HCT116 (cell line): Measurements from ENCODE around the gene COG5. TPM values are rescaled to one million over a fixed set of nuclear protein-coding genes. Genes with fewer than 3 reads are reported as not detected.
"Not testable (repeated sequence)": the region's sequence is repeated elsewhere in the genome, so short reads cannot be mapped to it uniquely, and the experiment has no call there.

Experiments used
- ATAC-seq: fragments of 200-7000 bp; cut with Tn5 transposase; 2 replicates; pipeline ENCODE4 v1.9.1; 2020; ENCODE audit warnings: mild to moderate bottlenecking, moderate library complexity
- BruUV-seq: library from RNA; stranded (reverse); fragments of 400-500 nt; replicated peaks from 2 replicates; lab custom pipeline; 2021; lab: Mats Ljungman, UMichigan
- CTCF ChIA-PET: fragments of 300-600 bp; sonication (Branson Sonifier 250); formaldehyde crosslinking; loops from one replicate; lab custom pipeline; 2021; ENCODE audit warnings: antibody characterized with exemption; lab: Charles Lee
- POLR2A ChIA-PET: fragments of 300-600, 350-600 bp; sonication (Branson Sonifier 250); formaldehyde crosslinking; loops from one replicate; lab custom pipeline; 2021; ENCODE audit warnings: antibody characterized with exemption; lab: Charles Lee
- RAD21 ChIA-PET, 2 experiments: fragments of 300-600 bp; sonication (Branson Sonifier 250); formaldehyde crosslinking; loops; one replicate each; lab custom pipeline; 2023; ENCODE audit warnings: low total read pairs in 2 of 2; ENCODE audit not compliant: uncharacterized antibody in 2 of 2, unreplicated experiment in 2 of 2, low non-redundant PET in 1 of 2; lab: Charles Lee
- DNase-seq: peaks from one replicate; pipeline ENCODE4 v3.0.0-alpha.2; 2010; ENCODE audit warnings: low read depth, low spot score
- H2AFZ ChIP-seq: fragments of 200-600 bp; shearing (Covaris generic), sonication (generic); 2 replicates; pipeline ENCODE4 v1.6.1; 2017; ENCODE audit warnings: low read depth, mixed run types, mixed read lengths, antibody characterized with exemption, low read length; ENCODE audit not compliant: poor library complexity, severe bottlenecking
- H3K27ac ChIP-seq: 2 replicates; pipeline ENCODE4 v1.5.1; 2012; ENCODE audit warnings: low read depth, low read length
- H3K27me3 ChIP-seq: fragments of 200-600 bp; sonication (generic); 2 replicates; pipeline ENCODE4 v1.6.1; 2016; ENCODE audit warnings: mixed run types, low read length, mixed read lengths; ENCODE audit not compliant: insufficient read depth
- H3K36me3 ChIP-seq, 2 experiments: fragments of 200-500 bp in 1 of 2; fragments of 200-600 bp in 1 of 2; sonication (Bioruptor generic) in 1 of 2; sonication (generic) in 1 of 2; 2 replicates each; pipeline versions ENCODE4 v1.5.1 to v1.6.1; 2014 to 2016; ENCODE audit warnings: low read length in 2 of 2, inconsistent platforms in 1 of 2, mixed read lengths in 1 of 2, mixed run types in 1 of 2; ENCODE audit not compliant: insufficient read depth in 2 of 2, control insufficient read depth in 1 of 2
- H3K4me1 ChIP-seq, 2 experiments: fragments of 200-600 bp in 1 of 2; sonication (generic) in 1 of 2; 2 replicates each; pipeline versions ENCODE4 v1.5.1 to v1.6.1; 2012 to 2017; ENCODE audit warnings: low read length in 2 of 2, inconsistent platforms in 1 of 2, mild to moderate bottlenecking in 1 of 2, mixed read lengths in 1 of 2, mixed run types in 1 of 2, moderate library complexity in 1 of 2; ENCODE audit not compliant: insufficient read depth in 2 of 2, control insufficient read depth in 1 of 2
- H3K4me2 ChIP-seq: fragments of 200-600 bp; sonication (generic); 2 replicates; pipeline ENCODE4 v1.6.1; 2017; ENCODE audit warnings: mixed run types, low read length, mixed read lengths
- H3K4me3 ChIP-seq, 2 experiments: fragments of 200-600 bp in 1 of 2; sonication (generic) in 1 of 2; replicated peaks in 1 of 2; 2 replicates each; pipeline ENCODE4 v1.5.1; 2011 to 2016; ENCODE audit warnings: low read length in 2 of 2, control low read depth in 1 of 2, low read depth in 1 of 2, mild to moderate bottlenecking in 1 of 2, mixed read lengths in 1 of 2, mixed run types in 1 of 2
- H3K79me2 ChIP-seq: fragments of 200-600 bp; sonication (generic); 2 replicates; pipeline ENCODE4 v1.6.1; 2017; ENCODE audit warnings: mild to moderate bottlenecking, mixed run types, low read length, moderate library complexity, mixed read lengths; ENCODE audit not compliant: insufficient read depth
- H3K9ac ChIP-seq: fragments of 200-600 bp; sonication (generic); 2 replicates; pipeline ENCODE4 v1.6.1; 2016; ENCODE audit warnings: low read length, mixed read lengths
- H3K9me2 ChIP-seq: fragments of 200-600 bp; sonication (generic), shearing (Covaris generic); 2 replicates; pipeline ENCODE4 v1.6.1; 2017; ENCODE audit warnings: mixed run types, mild to moderate bottlenecking, moderate library complexity; ENCODE audit not compliant: insufficient read depth
- H3K9me3 ChIP-seq, 2 experiments: fragments of 200-500 bp in 1 of 2; fragments of 200-600 bp in 1 of 2; sonication (Bioruptor generic) in 1 of 2; sonication (generic) in 1 of 2; 2 replicates each; pipeline ENCODE4 v1.6.1; 2014 to 2017; ENCODE audit warnings: low read length in 2 of 2, mixed read lengths in 2 of 2, inconsistent platforms in 1 of 2, low read depth in 1 of 2, mild to moderate bottlenecking in 1 of 2, mixed run types in 1 of 2, moderate library complexity in 1 of 2; ENCODE audit not compliant: control insufficient read depth in 1 of 2, insufficient read depth in 1 of 2
- H4K20me1 ChIP-seq: fragments of 200-600 bp; sonication (generic), shearing (Covaris generic); 2 replicates; pipeline ENCODE4 v1.6.1; 2017; ENCODE audit warnings: mixed run types, mild to moderate bottlenecking, moderate library complexity; ENCODE audit not compliant: insufficient read depth
- EGR1 ChIP-seq: IDR thresholded peaks from 2 replicates; pipeline ENCODE4 v1.6.1; 2012; ENCODE audit warnings: low read depth
- EZH2 ChIP-seq: fragments of 200-600 bp; sonication (generic); IDR thresholded peaks from 2 replicates; pipeline ENCODE4 v1.6.1; 2017; ENCODE audit warnings: antibody characterized with exemption, mixed run types
- TCF7L2 ChIP-seq: IDR thresholded peaks from 2 replicates; pipeline ENCODE4 v1.7.0; 2011; ENCODE audit warnings: borderline replicate concordance, inconsistent platforms; ENCODE audit not compliant: insufficient read depth, insufficient read length; ENCODE audit errors: extremely low read depth
- intact Hi-C: fragments of 100-400 bp; cut with micrococcal nuclease; formaldehyde crosslinking; loops from 2 replicates; pipeline ENCODE4 v1.10.0; 2022
- total RNA-seq: library from RNA; stranded (reverse); gene quantifications from one replicate; pipeline ENCODE4 v1.2.1, GENCODE V29; 2021; ENCODE audit not compliant: unreplicated experiment
- TF ChIP-seq, protein P1 (sequence below): IDR thresholded peaks from 2 replicates; pipeline ENCODE4 v1.6.1; 2012; ENCODE audit warnings: low read depth

The COG5 gene
- total RNA-seq, 1 experiment from 2014 or later: 30.7 TPM

DNA sequence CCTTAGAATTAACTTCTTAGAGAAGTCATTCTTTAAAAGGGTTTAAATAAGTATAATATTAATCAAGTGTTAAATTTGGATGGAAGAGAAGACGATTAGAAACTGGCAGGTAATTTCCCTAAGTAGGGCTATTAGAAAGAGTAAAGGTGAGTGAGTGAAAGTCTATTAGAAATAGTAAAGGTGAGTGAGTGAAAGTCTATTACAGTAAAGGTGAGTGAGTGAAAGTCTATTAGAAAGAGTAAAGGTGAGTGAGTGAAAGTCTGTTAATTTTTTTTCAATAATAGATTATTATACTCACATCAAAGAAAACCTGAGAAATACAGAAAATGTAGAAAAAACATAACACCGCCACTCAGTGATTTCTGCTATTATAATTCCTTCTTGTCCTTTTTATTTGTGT is 405.7 kb downstream of the COG5 start (continued):
- TF ChIP-seq, protein P1, sequence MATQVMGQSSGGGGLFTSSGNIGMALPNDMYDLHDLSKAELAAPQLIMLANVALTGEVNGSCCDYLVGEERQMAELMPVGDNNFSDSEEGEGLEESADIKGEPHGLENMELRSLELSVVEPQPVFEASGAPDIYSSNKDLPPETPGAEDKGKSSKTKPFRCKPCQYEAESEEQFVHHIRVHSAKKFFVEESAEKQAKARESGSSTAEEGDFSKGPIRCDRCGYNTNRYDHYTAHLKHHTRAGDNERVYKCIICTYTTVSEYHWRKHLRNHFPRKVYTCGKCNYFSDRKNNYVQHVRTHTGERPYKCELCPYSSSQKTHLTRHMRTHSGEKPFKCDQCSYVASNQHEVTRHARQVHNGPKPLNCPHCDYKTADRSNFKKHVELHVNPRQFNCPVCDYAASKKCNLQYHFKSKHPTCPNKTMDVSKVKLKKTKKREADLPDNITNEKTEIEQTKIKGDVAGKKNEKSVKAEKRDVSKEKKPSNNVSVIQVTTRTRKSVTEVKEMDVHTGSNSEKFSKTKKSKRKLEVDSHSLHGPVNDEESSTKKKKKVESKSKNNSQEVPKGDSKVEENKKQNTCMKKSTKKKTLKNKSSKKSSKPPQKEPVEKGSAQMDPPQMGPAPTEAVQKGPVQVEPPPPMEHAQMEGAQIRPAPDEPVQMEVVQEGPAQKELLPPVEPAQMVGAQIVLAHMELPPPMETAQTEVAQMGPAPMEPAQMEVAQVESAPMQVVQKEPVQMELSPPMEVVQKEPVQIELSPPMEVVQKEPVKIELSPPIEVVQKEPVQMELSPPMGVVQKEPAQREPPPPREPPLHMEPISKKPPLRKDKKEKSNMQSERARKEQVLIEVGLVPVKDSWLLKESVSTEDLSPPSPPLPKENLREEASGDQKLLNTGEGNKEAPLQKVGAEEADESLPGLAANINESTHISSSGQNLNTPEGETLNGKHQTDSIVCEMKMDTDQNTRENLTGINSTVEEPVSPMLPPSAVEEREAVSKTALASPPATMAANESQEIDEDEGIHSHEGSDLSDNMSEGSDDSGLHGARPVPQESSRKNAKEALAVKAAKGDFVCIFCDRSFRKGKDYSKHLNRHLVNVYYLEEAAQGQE: no peak
- TF ChIP-seq, all 23 proteins: peak for 0

DNA sequence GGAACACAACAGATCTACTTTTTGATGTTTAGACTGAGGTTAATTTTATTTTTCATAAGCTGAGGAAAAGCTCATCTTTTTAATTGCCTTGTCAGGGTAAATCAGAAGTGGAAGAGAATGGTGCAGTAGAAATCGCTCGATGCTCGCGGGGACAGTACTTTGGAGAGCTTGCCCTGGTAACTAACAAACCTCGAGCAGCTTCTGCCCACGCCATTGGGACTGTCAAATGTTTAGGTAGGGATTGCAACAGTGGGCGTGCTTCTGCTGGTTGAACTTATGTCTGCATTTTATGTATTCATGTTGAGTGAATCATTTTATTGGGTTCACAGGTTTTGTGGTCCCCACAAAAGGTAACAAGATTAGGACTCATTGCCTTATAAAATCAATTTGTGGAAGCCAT is 406.6 kb downstream of the COG5 start:
- CTCF ChIA-PET: interaction anchor here (1.3 kb wide), 1 partner anchor 10 kb away, joined by 4 read pairs; no protein-coding TSS in a partner anchor
- intact Hi-C loops: no loop called here

DNA sequence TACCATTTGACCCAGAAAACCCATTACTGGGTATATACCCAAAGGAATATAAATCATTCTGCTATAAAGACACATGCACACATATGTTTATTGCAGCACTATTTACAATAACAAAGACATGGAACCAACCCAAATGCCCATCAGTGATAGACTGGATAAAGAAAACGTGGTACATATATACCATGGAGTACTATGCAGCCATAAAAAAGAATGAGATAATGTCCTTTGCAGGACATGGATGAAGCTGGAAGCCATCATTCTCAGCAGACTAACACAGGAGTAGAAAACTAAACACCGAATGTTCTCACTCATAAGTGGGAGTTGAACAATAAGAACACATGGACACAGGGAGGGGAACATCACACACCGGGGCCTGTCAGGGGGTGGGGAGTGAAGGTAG is 408.0 kb downstream of the COG5 start:
- intact Hi-C loops, DNase-seq, ATAC-seq: not testable (repeated sequence)

More for the DNA sequence above, 406.6 kb downstream of the COG5 start:
- BruUV-seq: no TSS peak
- Histone ChIP-seq H3K4me3 (no peak overlapping the region), H3K27me3 (no peaks in the 10 kb centered on the region), H4K20me1 (no peaks in the 10 kb centered on the region), H3K36me3 (no peaks in the 10 kb centered on the region), H3K9me3 (no peaks in the 10 kb centered on the region), H3K9ac (no peak overlapping the region), H3K79me2 (no peaks in the 10 kb centered on the region), H3K4me2 (no peak overlapping the region), H2AFZ (no peak overlapping the region), H3K9me2 (no peaks in the 10 kb centered on the region), H3K27ac (no peak overlapping the region), H3K4me1 (peaks cover 0 to 1% of the 10 kb centered on the region in 2 experiments; a peak in 1 of 4 replicates)
- DNase-seq (no peak), ATAC-seq (no peak)
- TF ChIP-seq EZH2: no peak
- no peak for TF ChIP-seq TCF7L2
- no peak for TF ChIP-seq EGR1
- POLR2A ChIA-PET: no interaction called here
- RAD21 ChIA-PET: no interaction called here

More for the DNA sequence above, 408.0 kb downstream of the COG5 start:
- H3K9ac ChIP-seq, POLR2A ChIA-PET, BruUV-seq, H2AFZ ChIP-seq, H3K9me2 ChIP-seq, H3K27ac ChIP-seq, H3K27me3 ChIP-seq, H3K36me3 ChIP-seq, H4K20me1 ChIP-seq, H3K79me2 ChIP-seq, H3K4me2 ChIP-seq, H3K9me3 ChIP-seq, CTCF ChIA-PET, H3K4me1 ChIP-seq, RAD21 ChIA-PET, H3K4me3 ChIP-seq: not testable (repeated sequence)
